ENCODE data around the gene APCDD1L.

The APCDD1L gene

DNA sequence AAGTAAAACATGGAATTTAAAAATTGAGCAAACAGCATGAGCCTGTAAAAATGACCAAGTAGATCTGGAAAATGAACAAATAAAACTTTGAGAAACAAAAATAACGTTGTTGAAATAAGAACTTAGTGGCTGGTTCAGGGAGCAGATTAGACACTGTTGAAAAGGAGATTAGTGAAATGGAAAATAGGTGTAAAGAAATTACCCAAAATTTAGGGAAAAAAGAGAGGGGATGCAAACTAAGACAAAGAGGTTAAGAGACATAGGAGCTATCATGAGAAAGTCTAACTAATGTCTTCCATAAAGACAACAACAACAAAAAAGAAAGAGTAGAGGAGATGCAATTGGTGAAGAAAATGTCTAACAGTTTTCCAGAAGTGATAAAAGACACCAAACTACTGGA, 29.0 kb downstream of the APCDD1L start:
- H3K27me3 ChIP-seq (ENCODE audit: control insufficient read depth, insufficient read depth, low read length) = no peaks in the 10 kb centered on the region
- H3K9ac ChIP-seq (ENCODE audit: low read length) = no peak overlapping the region
- H3K4me1 ChIP-seq (ENCODE audit: control insufficient read depth, insufficient read depth, low read length) = no peaks in the 10 kb centered on the region
- H3K9me3 ChIP-seq (ENCODE audit: control insufficient read depth, low read length) = no peaks in the 10 kb centered on the region
- no peaks in the 10 kb centered on the region for H3K36me3 ChIP-seq (ENCODE audit: control insufficient read depth, insufficient read depth, low read length)
- H3K4me3 ChIP-seq (ENCODE audit: low read length) = no peak overlapping the region

DNA sequence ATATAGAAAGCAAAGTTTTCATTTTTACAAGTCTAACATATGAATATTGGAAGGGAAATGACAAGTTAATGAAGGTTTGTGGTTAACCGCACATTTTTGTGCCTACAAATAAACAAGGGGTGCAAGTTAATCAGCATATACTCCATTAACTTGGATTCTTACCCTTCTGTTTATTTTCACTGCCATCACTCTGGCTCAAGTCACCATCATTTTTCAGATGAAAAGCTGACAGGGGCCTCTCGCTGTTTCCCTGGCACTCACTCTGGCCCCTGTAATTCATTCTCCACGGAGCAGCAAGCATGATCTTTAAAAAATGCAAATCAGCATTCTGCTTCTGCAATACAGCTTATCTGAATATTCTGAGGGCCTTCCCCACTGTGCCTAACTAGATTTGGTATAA, 29.8 kb downstream of the APCDD1L start:
- Histone ChIP-seq H3K27me3 (ENCODE audit: control insufficient read depth, insufficient read depth, low read length) (no peaks in the 10 kb centered on the region), H3K9ac (ENCODE audit: low read length) (no peak overlapping the region), H3K9me3 (ENCODE audit: control insufficient read depth, low read length) (no peaks in the 10 kb centered on the region), H3K36me3 (ENCODE audit: control insufficient read depth, insufficient read depth, low read length) (no peaks in the 10 kb centered on the region), H3K4me1 (ENCODE audit: control insufficient read depth, insufficient read depth, low read length) (no peaks in the 10 kb centered on the region), H3K4me3 (ENCODE audit: low read length) (no peak overlapping the region)

DNA sequence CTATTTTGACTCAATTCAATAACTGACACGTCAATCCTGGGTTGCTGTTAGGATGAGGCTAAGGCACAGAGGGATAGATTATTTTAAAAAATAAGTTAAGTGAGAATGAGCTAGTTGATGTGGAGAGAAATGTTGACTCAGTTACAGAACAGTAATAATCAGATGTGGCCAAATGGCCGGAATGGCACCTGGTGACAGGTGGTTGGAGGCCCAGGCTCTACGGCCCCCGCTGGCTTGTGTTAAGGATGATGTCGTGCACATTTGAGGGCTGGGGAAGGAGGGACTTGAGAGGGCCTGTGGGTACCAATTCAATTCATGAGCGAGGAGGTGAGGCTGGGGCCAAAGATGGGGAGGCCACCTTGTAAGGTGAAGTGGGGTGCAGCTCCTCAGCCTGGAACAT, 31.7 kb downstream of the APCDD1L start:
- Histone ChIP-seq H3K9me3 (ENCODE audit: control insufficient read depth, low read length) (no peaks in the 10 kb centered on the region), H3K27me3 (ENCODE audit: control insufficient read depth, insufficient read depth, low read length) (no peaks in the 10 kb centered on the region), H3K36me3 (ENCODE audit: control insufficient read depth, insufficient read depth, low read length) (no peaks in the 10 kb centered on the region), H3K4me1 (ENCODE audit: control insufficient read depth, insufficient read depth, low read length) (no peaks in the 10 kb centered on the region), H3K4me3 (ENCODE audit: low read length) (no peak overlapping the region), H3K9ac (ENCODE audit: low read length) (no peak overlapping the region)

DNA sequence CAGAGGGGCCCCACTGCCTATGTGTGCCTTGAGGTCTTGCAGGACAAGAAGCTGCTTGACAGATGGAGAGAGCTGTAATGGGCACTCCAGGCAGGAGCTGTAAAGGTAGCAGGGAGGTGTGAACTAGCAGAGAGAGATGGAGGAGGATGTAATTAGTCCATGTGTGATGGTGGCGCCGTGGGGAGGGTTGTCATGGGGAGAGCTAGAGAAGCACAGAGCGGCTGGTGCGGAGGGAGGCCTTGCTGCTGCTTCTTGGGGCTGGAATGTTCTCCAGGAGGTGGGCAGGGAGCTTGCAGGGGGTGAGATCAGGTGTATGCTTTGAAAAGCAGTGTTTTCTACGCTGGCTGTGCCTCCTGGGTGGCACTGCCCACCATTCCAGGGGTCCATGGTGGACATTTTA, 32.1 kb downstream of the APCDD1L start:
- no peaks in the 10 kb centered on the region for H3K9me3 ChIP-seq (ENCODE audit: control insufficient read depth, low read length)
- H3K4me1 ChIP-seq (ENCODE audit: control insufficient read depth, insufficient read depth, low read length) = no peaks in the 10 kb centered on the region
- no peak overlapping the region for H3K9ac ChIP-seq (ENCODE audit: low read length)
- H3K4me3 ChIP-seq (ENCODE audit: low read length) = no peak overlapping the region
- no peaks in the 10 kb centered on the region for H3K36me3 ChIP-seq (ENCODE audit: control insufficient read depth, insufficient read depth, low read length)
- no peaks in the 10 kb centered on the region for H3K27me3 ChIP-seq (ENCODE audit: control insufficient read depth, insufficient read depth, low read length)

DNA sequence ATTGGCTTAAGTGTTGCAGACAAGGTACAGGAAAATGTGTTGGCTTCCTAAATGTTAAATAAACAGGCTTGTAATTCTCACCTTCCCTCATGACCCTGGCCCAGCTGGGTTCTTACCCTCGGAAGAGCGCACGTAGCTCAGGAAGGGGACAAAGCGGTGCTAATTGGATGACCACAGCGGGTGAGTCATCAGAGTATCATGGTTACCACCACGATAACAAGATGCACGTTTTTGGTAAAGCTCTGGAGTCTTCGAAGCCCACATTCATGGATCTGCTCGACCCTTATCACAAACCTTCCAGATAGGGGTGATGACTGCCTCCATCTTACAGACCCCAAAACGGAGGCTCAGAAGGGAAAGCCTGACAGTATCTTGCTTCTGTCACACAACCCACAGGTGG, 32.8 kb downstream of the APCDD1L start:
- Histone ChIP-seq H3K4me1 (ENCODE audit: control insufficient read depth, insufficient read depth, low read length) (no peaks in the 10 kb centered on the region), H3K4me3 (ENCODE audit: low read length) (no peak overlapping the region), H3K9me3 (ENCODE audit: control insufficient read depth, low read length) (no peaks in the 10 kb centered on the region), H3K36me3 (ENCODE audit: control insufficient read depth, insufficient read depth, low read length) (no peaks in the 10 kb centered on the region), H3K27me3 (ENCODE audit: control insufficient read depth, insufficient read depth, low read length) (no peaks in the 10 kb centered on the region), H3K9ac (ENCODE audit: low read length) (no peak overlapping the region)

DNA sequence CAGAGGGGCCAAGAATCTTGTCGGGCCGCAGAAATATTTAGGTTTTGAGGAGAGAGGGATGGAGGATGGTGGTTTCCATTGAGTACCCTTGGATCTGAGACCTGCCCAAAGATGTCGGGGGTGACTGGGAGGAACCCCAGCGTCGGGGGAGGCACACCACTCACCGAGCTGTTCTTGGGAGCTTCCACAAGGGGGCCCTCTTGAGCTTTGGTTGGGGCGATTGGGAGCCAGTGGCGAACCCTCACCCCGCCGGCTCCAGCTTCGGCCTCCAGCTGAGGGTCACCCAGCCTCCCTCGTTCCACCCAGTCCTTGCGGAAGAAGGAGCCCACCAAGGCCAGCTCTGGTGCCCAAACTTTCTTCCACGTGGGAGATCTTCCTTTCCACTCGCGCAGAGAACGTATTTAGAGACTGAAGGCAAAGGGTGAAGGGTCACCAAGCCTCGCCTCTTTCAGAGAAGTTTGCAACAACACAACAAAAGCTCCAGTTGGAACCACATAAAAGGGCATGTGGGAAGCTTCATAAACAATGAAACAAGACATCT, 33.6 kb downstream of the APCDD1L start:
- Histone ChIP-seq H3K9ac (ENCODE audit: low read length) (no peak overlapping the region), H3K9me3 (ENCODE audit: control insufficient read depth, low read length) (no peaks in the 10 kb centered on the region), H3K4me3 (ENCODE audit: low read length) (no peak overlapping the region), H3K4me1 (ENCODE audit: control insufficient read depth, insufficient read depth, low read length) (no peaks in the 10 kb centered on the region), H3K27me3 (ENCODE audit: control insufficient read depth, insufficient read depth, low read length) (no peaks in the 10 kb centered on the region), H3K36me3 (ENCODE audit: control insufficient read depth, insufficient read depth, low read length) (no peaks in the 10 kb centered on the region)

DNA sequence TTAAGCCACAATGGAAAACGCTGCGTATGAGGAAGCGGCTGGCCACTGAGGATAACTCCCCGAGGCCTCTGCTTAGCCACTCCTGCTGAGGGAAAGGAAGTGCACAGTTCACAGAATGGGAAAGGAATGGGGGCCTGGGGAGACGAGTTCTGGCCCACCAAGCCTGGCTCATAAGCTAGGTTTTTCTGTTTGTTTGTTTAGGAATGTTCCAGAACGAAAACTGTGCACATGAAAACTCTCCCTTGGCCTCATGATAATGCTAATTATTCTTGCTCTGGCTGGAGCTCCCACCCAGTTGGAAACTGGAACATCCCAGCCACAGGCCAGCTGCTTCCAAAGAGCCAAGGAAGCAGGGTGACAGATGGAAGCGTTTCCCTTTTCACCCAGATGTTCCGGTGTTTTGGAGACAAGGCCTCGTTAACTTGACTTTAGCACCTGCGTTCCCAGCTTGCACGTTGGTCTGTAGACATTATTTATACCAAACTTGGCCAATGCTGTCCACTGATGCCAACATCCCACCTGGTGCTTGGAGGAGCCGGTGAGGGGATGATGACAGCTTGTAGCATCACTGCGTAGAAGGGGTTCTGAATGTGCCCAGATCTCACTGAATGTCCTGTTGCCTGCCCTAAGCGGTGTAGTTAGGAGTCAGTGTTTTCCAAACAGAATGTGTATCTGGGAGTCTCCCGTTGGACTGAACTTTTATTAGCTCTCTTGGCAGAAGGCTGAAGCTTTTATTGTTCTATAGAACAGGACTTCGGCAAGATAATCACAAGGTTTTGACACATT, 34.5 kb downstream of the APCDD1L start:
- Histone ChIP-seq H3K36me3 (ENCODE audit: control insufficient read depth, insufficient read depth, low read length) (no peaks in the 10 kb centered on the region), H3K27me3 (ENCODE audit: control insufficient read depth, insufficient read depth, low read length) (no peaks in the 10 kb centered on the region), H3K4me3 (ENCODE audit: low read length) (no peak overlapping the region), H3K9me3 (ENCODE audit: control insufficient read depth, low read length) (no peaks in the 10 kb centered on the region), H3K9ac (ENCODE audit: low read length) (no peak overlapping the region), H3K4me1 (ENCODE audit: control insufficient read depth, insufficient read depth, low read length) (no peaks in the 10 kb centered on the region)

DNA sequence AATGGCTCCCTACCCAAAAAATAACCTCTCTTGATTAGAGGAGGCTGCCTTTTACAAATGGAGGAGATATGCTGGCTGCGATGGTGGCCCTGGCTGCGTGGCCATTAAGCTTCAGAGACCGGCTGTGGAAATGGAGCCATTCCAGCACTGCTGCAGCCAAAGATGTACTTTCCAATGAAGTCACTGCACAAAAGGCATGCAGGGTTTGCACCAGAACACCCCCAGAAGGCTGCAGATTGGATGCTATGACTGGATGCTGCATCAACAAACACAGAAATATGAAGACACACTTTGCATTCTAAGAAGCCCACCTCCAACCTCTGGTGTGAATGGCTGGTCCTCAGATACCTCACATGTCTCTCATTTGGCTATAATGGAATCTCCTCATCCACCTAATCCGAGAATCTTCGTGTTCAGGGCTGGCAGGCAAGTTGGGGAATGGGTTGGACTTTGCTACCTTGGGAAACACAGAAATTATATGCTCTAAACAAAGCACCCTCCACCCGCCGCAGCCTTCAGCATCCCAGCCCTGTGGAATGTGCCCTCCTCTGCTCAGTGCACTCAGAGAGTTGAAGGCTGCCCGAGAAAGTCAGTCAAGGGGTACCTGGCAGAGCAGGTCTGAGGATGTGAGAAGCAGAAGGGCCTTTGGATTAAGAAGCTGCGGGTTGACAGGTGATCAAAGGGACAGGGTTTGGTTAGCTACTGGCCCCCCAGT, 35.3 kb downstream of the APCDD1L start:
- Histone ChIP-seq H3K4me3 (ENCODE audit: low read length) (no peak overlapping the region), H3K27me3 (ENCODE audit: control insufficient read depth, insufficient read depth, low read length) (no peaks in the 10 kb centered on the region), H3K9ac (ENCODE audit: low read length) (no peak overlapping the region), H3K36me3 (ENCODE audit: control insufficient read depth, insufficient read depth, low read length) (no peaks in the 10 kb centered on the region), H3K9me3 (ENCODE audit: control insufficient read depth, low read length) (no peaks in the 10 kb centered on the region), H3K4me1 (ENCODE audit: control insufficient read depth, insufficient read depth, low read length) (no peaks in the 10 kb centered on the region)

DNA sequence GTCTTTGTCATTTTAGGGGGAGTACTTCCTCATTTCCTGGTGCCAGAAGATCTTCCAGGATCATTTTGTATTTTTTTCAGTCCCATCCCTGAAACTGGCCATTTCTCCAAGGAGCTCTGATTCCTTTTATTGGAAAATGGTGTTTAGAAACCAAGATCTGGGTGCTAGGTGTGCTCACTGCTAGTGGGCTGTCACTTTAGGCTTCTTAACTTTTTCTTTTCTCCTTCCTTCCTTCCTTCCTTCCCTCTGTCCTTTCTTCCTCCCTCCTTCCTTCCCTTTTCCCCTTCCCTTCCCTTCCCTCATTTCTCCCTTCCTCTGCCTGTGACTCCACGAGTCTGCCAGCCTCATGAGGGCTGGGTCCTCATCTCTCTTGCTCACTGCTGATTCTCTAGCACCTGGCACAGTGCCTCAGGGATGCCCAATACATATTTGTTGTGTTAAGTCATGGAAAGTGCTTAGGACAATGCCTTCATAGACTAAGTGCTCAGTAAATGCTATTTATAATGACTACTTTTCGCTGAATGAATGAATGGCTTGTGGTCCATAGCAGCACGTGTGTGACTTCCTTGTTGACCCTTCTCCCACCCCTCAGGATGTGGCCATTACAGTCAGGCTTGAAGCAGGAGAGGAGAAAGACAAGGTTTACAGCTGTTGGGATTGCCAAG, 36.9 kb downstream of the APCDD1L start:
- Histone ChIP-seq H3K9ac (ENCODE audit: low read length) (no peak overlapping the region), H3K9me3 (ENCODE audit: control insufficient read depth, low read length) (no peaks in the 10 kb centered on the region), H3K36me3 (ENCODE audit: control insufficient read depth, insufficient read depth, low read length) (no peaks in the 10 kb centered on the region), H3K27me3 (ENCODE audit: control insufficient read depth, insufficient read depth, low read length) (no peaks in the 10 kb centered on the region), H3K4me1 (ENCODE audit: control insufficient read depth, insufficient read depth, low read length) (no peaks in the 10 kb centered on the region), H3K4me3 (ENCODE audit: low read length) (no peak overlapping the region)

DNA sequence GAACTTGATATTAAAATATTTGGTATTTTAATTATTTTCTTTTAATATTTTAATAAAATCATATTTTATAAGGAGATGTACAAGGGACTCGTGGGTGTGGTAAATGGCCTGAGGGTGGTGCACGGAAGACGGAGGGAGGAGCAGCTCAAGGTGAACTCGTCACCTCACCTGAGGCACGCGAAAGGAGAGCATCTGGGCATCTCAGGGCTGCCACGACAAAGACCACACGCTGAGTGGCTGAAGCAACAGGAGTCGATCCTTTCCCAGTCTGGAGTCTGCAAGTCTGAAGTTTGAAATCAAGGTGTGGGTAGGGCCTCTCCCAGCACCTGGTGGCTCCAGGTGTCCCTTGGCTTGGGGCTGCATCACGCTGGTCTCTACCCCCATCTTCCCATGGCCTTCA, 39.7 kb downstream of the APCDD1L start:
- no peaks in the 10 kb centered on the region for H3K4me1 ChIP-seq (ENCODE audit: control insufficient read depth, insufficient read depth, low read length)

DNA sequence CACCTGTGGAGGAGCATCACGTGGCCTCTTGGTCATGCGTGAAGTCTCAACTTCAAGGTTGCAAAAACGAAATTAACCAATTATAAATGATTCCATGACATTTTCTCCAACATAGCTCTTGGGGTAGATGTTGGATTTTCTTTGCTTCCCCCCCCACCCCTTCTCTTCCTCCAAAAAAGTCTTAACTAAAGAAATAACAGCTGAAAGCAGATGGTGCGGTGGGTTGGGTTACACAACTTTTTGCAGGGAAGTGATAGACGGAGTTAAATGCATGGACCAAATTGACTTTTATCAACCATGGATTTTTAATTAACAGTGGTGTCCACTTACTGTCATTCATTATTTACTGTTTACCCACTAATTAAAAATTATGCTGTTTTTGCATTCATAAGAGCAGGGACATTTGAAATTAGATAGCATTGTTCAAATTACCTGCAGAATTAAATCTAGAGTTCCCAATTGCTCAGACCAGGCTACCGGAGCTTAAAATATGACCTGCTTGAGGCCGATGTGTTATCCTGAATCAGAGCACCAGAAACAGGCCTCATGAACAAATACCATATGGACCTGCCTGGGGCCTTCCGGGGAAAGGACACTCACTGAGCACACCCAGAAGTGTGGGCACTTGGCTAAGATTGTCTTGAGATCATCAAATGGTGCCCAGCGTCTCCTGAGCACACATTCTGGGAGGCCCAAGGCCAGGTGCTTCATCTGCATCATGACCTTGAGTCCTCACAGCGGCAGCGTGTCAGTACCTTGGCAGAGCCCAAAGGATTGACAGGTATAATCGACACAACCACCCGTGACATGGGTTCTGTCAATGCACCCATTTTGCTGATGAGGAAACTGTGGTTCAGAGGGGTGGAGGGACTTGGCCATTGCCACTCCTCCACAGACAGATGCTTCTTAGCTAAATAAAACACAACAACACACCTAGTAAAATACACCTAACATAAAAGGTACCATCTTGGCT, 41.5 kb downstream of the APCDD1L start:
- H3K9me3 ChIP-seq (ENCODE audit: control insufficient read depth, low read length) = no peaks in the 10 kb centered on the region
- no peak overlapping the region for H3K4me3 ChIP-seq (ENCODE audit: low read length)
- H3K4me1 ChIP-seq (ENCODE audit: control insufficient read depth, insufficient read depth, low read length) = no peaks in the 10 kb centered on the region
- no peak overlapping the region for H3K9ac ChIP-seq (ENCODE audit: low read length)
- H3K27me3 ChIP-seq (ENCODE audit: control insufficient read depth, insufficient read depth, low read length) = no peaks in the 10 kb centered on the region
- no peaks in the 10 kb centered on the region for H3K36me3 ChIP-seq (ENCODE audit: control insufficient read depth, insufficient read depth, low read length)

More for the DNA sequence above, 39.7 kb downstream of the APCDD1L start:
- Histone ChIP-seq H3K9me3 (ENCODE audit: control insufficient read depth, low read length) (no peaks in the 10 kb centered on the region), H3K27me3 (ENCODE audit: control insufficient read depth, insufficient read depth, low read length) (no peaks in the 10 kb centered on the region), H3K9ac (ENCODE audit: low read length) (no peak overlapping the region), H3K4me3 (ENCODE audit: low read length) (no peak overlapping the region), H3K36me3 (ENCODE audit: control insufficient read depth, insufficient read depth, low read length) (no peaks in the 10 kb centered on the region)

All from mucosa of stomach (tissue), 1 donor.